ENCODE results near the gene SLC16A3.

SLC16A3 gene

GRCh38 chr17:82243648-82244412 is 15.0 kb downstream of the SLC16A3 start:
- Mint-ChIP-seq H3K27me3 (no peaks in the 10 kb centered on the region), H3K4me1 (peaks cover 94% of the 10 kb centered on the region), H3K4me3 (no peak overlapping the region), H3K27ac (peak overlapping the region in 1 of 2 donors; percentile 39), H3K9me3 (no peaks in the 10 kb centered on the region)
- ATAC-seq = no peak
- DNase-seq = no peak

- peak overlapping the region in 1 of 2 donors; percentile 61 for H3K27ac Mint-ChIP-seq
- no peaks in the 10 kb centered on the region for H3K9me3 Mint-ChIP-seq
- ATAC-seq (no peak), DNase-seq (no peak)
- H3K4me1 Mint-ChIP-seq = peaks cover 88% of the 10 kb centered on the region
- no peaks in the 10 kb centered on the region for H3K27me3 Mint-ChIP-seq
- H3K4me3 Mint-ChIP-seq = no peak overlapping the region
Observed at GRCh38 chr17:82244413-82245133, 15.7 kb downstream of the SLC16A3 start.

GRCh38 chr17:82245134-82246039 is 16.5 kb downstream of the SLC16A3 start:
- ATAC-seq (no peak), DNase-seq (no peak)
- Mint-ChIP-seq H3K4me1 (peaks cover 80% of the 10 kb centered on the region), H3K4me3 (no peak overlapping the region), H3K27me3 (no peaks in the 10 kb centered on the region), H3K9me3 (no peaks in the 10 kb centered on the region), H3K27ac (peak overlapping the region in 1 of 2 donors; percentile 81)

GRCh38 chr17:82246040-82246364 is 17.2 kb downstream of the SLC16A3 start:
- no peak for DNase-seq
- Mint-ChIP-seq H3K4me3 (no peak overlapping the region), H3K4me1 (peaks cover 74% of the 10 kb centered on the region), H3K9me3 (no peaks in the 10 kb centered on the region), H3K27ac (peak overlapping the region in 1 of 2 donors; percentile 81), H3K27me3 (no peaks in the 10 kb centered on the region)
- ATAC-seq = no peak

- Mint-ChIP-seq H3K27me3 (no peaks in the 10 kb centered on the region), H3K9me3 (no peaks in the 10 kb centered on the region), H3K27ac (peak overlapping the region in 1 of 2 donors; percentile 81), H3K4me3 (no peak overlapping the region), H3K4me1 (peaks cover 68% of the 10 kb centered on the region)
- ATAC-seq = no peak
- no peak for DNase-seq
Observed at GRCh38 chr17:82246365-82247181, 17.7 kb downstream of the SLC16A3 start.

GRCh38 chr17:82247182-82247823 is 18.5 kb downstream of the SLC16A3 start:
- H3K27ac Mint-ChIP-seq = peak overlapping the region; percentile 57 to 81

GRCh38 chr17:82247856-82248671 is 19.2 kb downstream of the SLC16A3 start:
- peaks cover 53% of the 10 kb centered on the region for H3K4me1 Mint-ChIP-seq
- H3K27me3 Mint-ChIP-seq = no peaks in the 10 kb centered on the region
- no peak for DNase-seq
- no peak for ATAC-seq
- no peaks in the 10 kb centered on the region for H3K9me3 Mint-ChIP-seq
- H3K4me3 Mint-ChIP-seq = no peak overlapping the region
- H3K27ac Mint-ChIP-seq = peak overlapping the region in 1 of 2 donors; percentile 88

More at GRCh38 chr17:82247182-82247823, 18.5 kb downstream of the SLC16A3 start:
- H3K9me3 Mint-ChIP-seq = no peaks in the 10 kb centered on the region
- ATAC-seq (no peak), DNase-seq (no peak)
- peaks cover 61% of the 10 kb centered on the region for H3K4me1 Mint-ChIP-seq
- H3K27me3 Mint-ChIP-seq = no peaks in the 10 kb centered on the region
- H3K4me3 Mint-ChIP-seq = no peak overlapping the region

GRCh38 chr17:82248815-82249674 is 20.2 kb downstream of the SLC16A3 start:
- no peaks in the 10 kb centered on the region for H3K27me3 Mint-ChIP-seq
- no peak for DNase-seq
- no peaks in the 10 kb centered on the region for H3K9me3 Mint-ChIP-seq
- no peak for ATAC-seq
- H3K4me1 Mint-ChIP-seq = peaks cover 46% of the 10 kb centered on the region
- no peak overlapping the region for H3K4me3 Mint-ChIP-seq
- peak overlapping the region in 1 of 2 donors; percentile 65 for H3K27ac Mint-ChIP-seq

- peaks cover 36% of the 10 kb centered on the region for H3K4me1 Mint-ChIP-seq
- H3K4me3 Mint-ChIP-seq = no peak overlapping the region
- no peaks in the 10 kb centered on the region for H3K9me3 Mint-ChIP-seq
- ATAC-seq = no peak
- no peak for DNase-seq
- peak overlapping the region in 1 of 2 donors; percentile 65 for H3K27ac Mint-ChIP-seq
- H3K27me3 Mint-ChIP-seq = no peaks in the 10 kb centered on the region
Observed at GRCh38 chr17:82249896-82250581, 21.2 kb downstream of the SLC16A3 start.

GRCh38 chr17:82250868-82251500 is 22.1 kb downstream of the SLC16A3 start:
- Mint-ChIP-seq H3K27me3 (no peaks in the 10 kb centered on the region), H3K27ac (peak overlapping the region in 1 of 2 donors; percentile 42), H3K4me1 (peaks cover 30% of the 10 kb centered on the region), H3K9me3 (peaks cover 5 to 6% of the 10 kb centered on the region in 2 donors), H3K4me3 (no peak overlapping the region)
- no peak for DNase-seq
- no peak for ATAC-seq

- Mint-ChIP-seq H3K4me3 (no peak overlapping the region), H3K27ac (peak overlapping the region in 1 of 2 donors; percentile 91), H3K4me1 (peaks cover 20% of the 10 kb centered on the region), H3K27me3 (no peaks in the 10 kb centered on the region), H3K9me3 (peaks cover 6 to 7% of the 10 kb centered on the region in 2 donors)
- no peak for ATAC-seq
- DNase-seq = no peak
Observed at GRCh38 chr17:82252511-82253178, 23.8 kb downstream of the SLC16A3 start.

- H3K27me3 Mint-ChIP-seq = no peaks in the 10 kb centered on the region
- peaks cover 6 to 7% of the 10 kb centered on the region in 2 donors for H3K9me3 Mint-ChIP-seq
- no peak overlapping the region for H3K4me3 Mint-ChIP-seq
- no peak for ATAC-seq
- H3K4me1 Mint-ChIP-seq = peaks cover 18% of the 10 kb centered on the region
- H3K27ac Mint-ChIP-seq = no peak overlapping the region
- no peak for DNase-seq
Observed at GRCh38 chr17:82253179-82253544, 24.3 kb downstream of the SLC16A3 start.
